ENCODE results near the gene SHISAL2A.

DNA sequence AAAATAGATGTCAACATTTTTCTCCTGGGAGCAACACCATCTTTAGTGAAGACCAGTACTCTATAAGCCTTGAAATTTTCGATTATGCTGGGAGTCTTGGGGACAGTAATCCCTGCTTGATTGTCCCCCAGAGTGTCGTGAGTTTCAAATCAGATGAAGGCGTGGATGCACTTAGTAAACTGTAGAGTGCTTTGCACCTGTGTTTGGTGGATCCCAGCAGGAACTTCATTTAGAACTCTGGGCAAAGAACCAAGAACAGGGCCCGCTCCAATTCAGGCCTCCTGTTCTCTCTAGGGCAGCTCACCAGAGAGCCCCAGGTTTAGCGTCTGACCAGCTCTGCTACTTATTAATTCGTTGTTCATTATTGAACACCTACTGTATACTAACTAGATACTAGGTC lies 29.3 kb upstream of the SHISAL2A start:
- TF ChIP-seq CTCF (IDR thresholded peaks at IDR 0.05; ENCODE audit: low read depth, low read length, poor library complexity, severe bottlenecking) (no peak), EZH2phosphoT487 (IDR thresholded peaks at IDR 0.05; ENCODE audit: borderline replicate concordance, low read length) (no peak)

Data from DOHH2 (cell line).